Measurements from ENCODE around the gene SNTB2. TPM values are rescaled to one million over a fixed set of nuclear protein-coding genes. Genes with fewer than 3 reads are reported as not detected.

SNTB2 gene
- total RNA-seq, 1 donor from 2014 or later = 45.7 TPM

DNA sequence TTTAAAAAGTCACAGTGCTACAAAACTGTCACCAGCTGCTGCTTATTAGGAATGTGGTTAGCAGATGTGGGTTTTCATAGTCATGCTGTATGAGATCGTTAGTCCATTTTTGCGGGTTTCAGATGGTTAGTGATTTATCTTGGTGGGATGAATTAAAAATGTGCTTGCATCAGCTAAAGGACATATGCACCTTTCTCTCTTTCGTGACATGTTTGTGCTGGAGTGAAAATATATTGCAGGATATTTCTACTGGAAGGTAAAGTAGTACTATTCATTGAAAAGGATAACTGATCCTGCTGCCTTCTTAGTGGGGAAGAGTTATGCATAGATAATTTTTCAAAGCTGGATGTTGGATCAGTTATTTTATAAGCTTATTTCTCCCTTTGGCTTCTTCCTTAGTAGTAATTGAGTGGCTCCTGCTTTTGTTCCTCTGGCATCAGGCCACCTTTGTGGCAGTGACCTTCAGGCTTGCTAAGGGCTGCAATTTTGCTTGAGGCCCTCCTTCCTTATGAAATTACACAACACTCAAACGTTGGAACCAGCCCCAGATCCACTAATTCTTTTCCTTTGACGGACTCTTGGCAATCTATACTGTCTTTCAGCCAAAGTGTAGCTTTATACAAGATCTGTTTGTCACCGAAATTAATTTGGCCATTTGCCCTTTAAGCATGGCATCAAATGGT is 7.5 kb upstream of the SNTB2 start:
- DNase-seq (ENCODE audit: low spot score) = peak; percentile 86

- DNase-seq (ENCODE audit: low spot score) = no peak
These were observed 7.0 kb upstream of the SNTB2 start for GRCh38 chr16:69180011-69180338.

DNA sequence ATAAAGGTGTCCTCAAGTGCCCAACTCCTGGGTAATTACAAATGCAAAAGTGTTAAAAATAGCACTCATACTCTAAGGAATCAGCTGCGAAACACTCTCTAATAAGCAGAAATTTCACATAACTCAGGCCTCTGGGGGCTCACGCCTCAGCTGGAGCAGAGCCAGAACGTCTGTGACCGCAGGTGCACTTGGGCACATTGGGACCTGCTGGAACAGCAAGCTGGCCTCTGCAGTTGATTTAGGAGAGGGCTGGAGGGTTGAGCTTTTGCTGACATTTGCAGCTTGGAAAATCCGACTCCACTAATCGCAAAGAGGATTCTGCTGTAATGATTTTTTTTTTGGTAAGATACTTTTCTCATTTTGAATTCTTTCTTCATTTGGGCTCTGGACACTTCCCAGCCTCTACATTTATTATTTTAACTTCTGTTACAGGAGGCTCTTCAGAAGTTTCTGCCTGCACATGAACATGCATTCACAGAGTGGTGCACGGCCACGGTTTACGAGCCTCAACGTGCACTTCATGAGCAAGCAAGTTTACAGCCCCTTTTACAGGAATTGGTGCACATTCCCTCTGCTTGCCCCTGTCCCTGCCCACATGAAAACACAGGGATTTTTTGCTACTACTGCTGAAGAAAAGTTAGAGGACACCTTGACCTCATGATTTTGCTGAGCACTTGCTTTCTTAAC is 4.1 kb upstream of the SNTB2 start:
- no peak for DNase-seq (ENCODE audit: low spot score)

GRCh38 chr16:69187446-69188235 is 677 bp downstream of the SNTB2 start:
- peak; percentile 54 for DNase-seq (ENCODE audit: low spot score)

GRCh38 chr16:69188236-69188549 is 1.2 kb downstream of the SNTB2 start:
- peak; percentile 46 for DNase-seq (ENCODE audit: low spot score)

GRCh38 chr16:69188716-69189115 is 1.8 kb downstream of the SNTB2 start:
- peak; percentile 41 for DNase-seq (ENCODE audit: low spot score)

- no peak for DNase-seq (ENCODE audit: low spot score)
These were observed 3.2 kb downstream of the SNTB2 start for GRCh38 chr16:69190046-69190588.

- no peak for DNase-seq (ENCODE audit: low spot score)
These were observed 3.6 kb downstream of the SNTB2 start for GRCh38 chr16:69190598-69190997.

- no peak for DNase-seq (ENCODE audit: low spot score)
These were observed 4.2 kb downstream of the SNTB2 start for GRCh38 chr16:69191136-69191535.

GRCh38 chr16:69193855-69194254 is 6.9 kb downstream of the SNTB2 start:
- no peak for DNase-seq (ENCODE audit: low spot score)

DNA sequence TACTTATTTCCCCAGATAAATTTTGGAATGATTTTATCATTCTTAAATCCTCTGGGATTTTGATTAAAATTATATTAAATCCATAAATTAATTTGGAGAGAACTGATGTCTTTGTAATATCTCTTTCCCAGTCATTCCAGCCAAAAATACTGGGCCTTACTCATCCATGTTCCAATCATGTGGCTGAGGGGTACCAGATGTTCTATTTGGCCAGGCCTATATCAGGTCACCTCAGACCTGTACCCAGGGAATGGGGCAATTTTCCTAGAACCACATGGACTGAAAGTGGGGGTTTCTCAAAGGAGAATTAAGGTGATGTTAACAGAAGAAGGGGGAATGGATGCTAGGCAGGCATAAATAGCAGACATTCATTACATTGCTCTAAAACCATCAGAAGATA is 7.5 kb downstream of the SNTB2 start:
- no peak for DNase-seq (ENCODE audit: low spot score)

DNA sequence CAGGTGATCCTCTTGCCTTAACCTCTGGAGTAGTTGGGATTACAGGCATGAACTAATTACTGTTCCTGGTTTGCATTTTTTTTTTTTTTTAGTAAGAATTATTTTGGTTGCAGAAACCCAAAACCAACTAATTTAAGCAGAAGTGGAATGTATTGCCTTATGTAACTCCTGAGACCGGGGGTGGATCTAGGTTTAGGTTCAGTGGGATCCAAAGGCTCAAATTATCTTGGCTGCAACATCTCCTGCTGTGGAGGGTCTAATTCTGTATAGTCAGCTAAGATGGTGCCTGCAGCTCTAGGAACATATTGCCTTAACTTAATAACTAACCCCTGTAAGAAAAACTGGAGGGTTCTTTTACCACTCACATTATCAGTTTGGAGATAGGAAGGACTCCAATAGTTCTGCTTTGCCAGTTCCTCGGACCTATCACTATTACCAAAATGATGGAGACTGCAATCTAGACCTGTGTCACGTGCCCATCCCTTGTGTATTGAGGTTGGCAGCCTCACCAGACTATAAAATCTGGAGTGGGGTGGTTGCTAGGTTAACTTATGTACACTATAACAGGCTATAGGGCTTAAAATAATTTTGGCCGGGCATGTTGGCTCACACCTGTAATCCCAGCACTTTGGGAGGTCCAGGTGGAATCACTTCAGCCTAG is 8.5 kb downstream of the SNTB2 start:
- DNase-seq (ENCODE audit: low spot score) = no peak

DNA sequence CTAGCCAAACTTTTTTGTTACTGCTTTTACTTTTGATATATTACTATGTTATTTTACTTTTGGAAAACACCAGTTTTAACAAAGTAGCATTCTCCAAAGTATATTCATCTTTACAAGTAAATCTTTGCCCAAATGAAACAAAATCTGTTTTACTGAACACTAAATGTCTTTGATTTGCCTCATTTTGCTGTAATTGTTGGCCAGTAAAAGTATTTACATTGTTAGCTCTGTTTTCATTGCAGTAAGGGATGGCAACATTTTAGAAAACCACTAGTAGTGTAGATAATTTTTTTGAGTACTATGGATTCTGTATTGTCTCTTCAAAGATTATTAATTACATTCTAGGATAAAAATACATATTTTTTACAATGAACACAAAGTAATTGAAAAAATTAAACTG is 10.6 kb downstream of the SNTB2 start:
- no peak for DNase-seq (ENCODE audit: low spot score)

DNA sequence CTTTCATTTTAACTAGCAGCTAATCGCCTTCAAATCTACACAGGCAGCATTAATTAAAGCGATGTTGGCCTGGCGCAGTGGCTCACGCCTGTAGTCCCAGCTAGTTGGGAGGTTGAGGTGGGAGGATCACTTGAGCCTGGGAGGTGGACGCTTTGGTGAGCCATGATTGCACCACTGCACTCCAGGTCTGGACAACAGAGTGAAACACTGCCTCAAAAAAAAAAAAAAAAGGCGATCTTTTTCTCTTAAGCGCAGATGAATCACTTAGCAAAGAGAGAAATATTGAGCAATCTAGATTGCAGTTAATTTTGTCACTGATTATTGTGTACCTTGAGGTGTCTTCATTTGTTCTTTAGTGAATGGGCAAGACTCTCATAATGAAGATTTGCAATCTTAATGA is 12.4 kb downstream of the SNTB2 start:
- no peak for DNase-seq (ENCODE audit: low spot score)

DNA sequence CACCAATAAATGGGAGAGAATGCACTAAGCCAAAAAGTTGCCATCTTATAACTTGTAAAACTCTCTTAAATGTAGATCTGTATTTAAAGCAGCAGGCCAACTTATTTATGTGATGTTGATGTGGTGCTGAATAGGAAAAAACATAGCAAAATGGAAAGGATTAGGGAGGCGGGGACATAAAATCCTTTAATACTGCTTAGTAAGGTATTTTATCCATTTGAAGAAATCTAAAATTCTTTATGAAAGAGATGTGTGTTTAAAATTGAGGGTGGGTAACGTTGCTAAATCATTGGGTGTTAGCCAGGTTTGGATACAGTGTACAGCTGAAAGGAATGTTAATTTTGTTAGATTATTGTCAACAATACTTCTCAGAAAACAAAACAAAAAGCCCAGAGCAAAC is 14.3 kb downstream of the SNTB2 start:
- no peak for DNase-seq (ENCODE audit: low spot score)

GRCh38 chr16:69201787-69202186 is 14.8 kb downstream of the SNTB2 start:
- no peak for DNase-seq (ENCODE audit: low spot score)

DNA sequence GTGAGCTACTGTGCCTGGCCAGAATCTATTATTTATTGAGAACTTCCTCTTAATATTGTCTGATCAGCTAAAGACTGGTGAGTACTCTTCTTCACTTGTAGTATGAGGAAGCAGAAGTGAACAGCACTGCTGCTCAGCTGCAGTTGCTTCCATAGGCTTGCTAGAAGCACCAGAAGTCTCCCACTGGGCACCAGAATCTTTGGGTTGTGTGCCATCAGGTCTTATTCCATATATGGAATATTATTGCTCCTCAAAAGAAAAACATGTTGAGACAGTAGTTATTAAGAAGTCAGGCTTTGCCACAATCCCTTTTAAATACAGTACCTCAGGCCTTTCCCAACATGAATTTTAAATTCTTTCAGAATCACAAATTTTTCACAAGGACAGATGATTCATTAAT is 17.2 kb downstream of the SNTB2 start:
- DNase-seq (ENCODE audit: low spot score) = no peak

DNA sequence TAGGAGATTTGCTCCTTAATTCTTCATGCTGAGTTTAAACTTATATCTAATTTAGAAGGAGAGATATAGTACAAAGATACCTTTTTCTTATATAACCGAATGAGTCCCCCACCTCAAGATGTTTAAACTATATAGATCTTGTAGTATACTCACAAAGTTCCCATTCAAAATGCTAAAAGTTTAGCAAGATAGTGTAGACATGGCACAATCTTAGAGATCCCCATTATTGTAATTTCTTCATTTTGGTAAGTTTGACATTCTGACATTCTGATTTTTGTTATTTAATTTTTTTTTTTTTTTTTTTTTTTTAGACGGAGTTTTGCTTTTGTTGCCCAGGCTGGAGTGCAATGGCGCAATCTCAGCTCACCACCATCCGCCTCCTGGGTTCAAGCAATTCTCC is 22.8 kb downstream of the SNTB2 start:
- DNase-seq (ENCODE audit: low spot score) = no peak

GRCh38 chr16:69217433-69217832 is 30.5 kb downstream of the SNTB2 start:
- no peak for DNase-seq (ENCODE audit: low spot score)

DNA sequence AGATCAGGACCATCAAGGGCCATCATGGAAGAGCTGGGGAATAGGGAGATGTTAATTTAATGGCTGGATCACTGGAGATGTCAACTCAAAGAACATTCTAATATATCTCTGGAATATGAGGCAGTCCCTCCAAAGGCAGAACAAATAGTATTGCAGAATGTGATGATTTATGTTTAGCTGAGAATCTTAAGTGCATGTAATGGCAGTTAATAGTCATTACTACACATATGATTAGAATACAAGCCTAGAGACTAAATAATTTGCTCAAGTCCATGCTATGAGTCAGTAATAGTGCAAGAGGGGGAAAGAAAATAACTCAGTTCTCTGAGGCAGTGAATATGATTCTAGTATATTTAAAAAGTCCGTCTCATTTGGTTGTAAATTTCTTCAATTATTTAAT is 32.3 kb downstream of the SNTB2 start:
- DNase-seq (ENCODE audit: low spot score) = no peak

- DNase-seq (ENCODE audit: low spot score) = no peak
These were observed 36.9 kb downstream of the SNTB2 start for GRCh38 chr16:69223882-69224281.

DNA sequence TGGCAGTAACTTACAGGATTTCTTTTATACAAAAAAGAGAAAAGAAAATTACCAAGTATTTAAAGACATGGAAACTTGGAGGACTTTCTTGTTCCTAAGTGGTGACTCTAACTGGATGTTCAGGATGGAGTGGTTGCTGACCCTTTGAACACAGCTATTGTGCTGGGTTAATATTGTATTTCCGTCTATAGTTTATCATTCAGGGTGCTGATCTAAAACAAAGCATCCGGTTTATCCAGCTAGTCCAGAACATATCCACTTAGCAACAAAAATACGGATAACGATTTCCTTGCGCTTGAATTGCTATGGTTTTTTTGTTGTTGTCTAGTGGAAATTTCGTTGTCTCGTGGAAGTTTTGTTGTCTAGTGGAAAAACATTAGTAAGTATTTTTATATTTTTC is 38.2 kb downstream of the SNTB2 start:
- no peak for DNase-seq (ENCODE audit: low spot score)

Measured in ureter (tissue), 1 donor.